ENCODE results near the gene AHDC1.

DNA sequence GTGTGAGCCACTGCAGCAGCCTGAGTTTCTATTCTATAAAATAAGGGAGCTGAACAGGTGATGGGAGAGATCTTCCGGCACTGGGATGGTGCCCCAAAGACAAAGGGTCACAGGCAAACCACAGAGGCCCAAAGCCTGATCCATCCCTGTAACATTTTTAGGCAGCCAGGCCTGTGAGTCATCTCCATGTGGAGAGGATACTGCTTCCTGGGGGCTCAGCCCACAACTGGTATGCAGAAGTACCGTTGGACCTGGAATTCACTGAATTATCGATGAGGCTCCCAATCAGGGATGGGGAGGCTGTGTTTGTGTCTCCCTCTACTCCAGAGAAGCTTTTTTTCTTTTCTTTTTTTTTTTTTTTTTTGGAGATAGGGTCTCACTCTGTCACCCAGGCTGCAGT, 65.2 kb downstream of the AHDC1 start:
- TF ChIP-seq, protein P1, sequence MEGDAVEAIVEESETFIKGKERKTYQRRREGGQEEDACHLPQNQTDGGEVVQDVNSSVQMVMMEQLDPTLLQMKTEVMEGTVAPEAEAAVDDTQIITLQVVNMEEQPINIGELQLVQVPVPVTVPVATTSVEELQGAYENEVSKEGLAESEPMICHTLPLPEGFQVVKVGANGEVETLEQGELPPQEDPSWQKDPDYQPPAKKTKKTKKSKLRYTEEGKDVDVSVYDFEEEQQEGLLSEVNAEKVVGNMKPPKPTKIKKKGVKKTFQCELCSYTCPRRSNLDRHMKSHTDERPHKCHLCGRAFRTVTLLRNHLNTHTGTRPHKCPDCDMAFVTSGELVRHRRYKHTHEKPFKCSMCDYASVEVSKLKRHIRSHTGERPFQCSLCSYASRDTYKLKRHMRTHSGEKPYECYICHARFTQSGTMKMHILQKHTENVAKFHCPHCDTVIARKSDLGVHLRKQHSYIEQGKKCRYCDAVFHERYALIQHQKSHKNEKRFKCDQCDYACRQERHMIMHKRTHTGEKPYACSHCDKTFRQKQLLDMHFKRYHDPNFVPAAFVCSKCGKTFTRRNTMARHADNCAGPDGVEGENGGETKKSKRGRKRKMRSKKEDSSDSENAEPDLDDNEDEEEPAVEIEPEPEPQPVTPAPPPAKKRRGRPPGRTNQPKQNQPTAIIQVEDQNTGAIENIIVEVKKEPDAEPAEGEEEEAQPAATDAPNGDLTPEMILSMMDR (IDR thresholded peaks at IDR 0.05; ENCODE audit: borderline replicate concordance, extremely low read depth, low read length, poor library complexity, severe bottlenecking) = no peak
- TF ChIP-seq EZH2 (IDR thresholded peaks at IDR 0.05; ENCODE audit: borderline replicate concordance, low read depth, low read length, severe bottlenecking) = no peak
